Myocyte (in vitro differentiated cells): ENCODE data around the gene RNU1-2. TPM values are rescaled to one million over a fixed set of nuclear protein-coding genes. Genes with fewer than 3 reads are reported as not detected.
A peak's percentile ranks its signal among the peaks of the same experiment; 100 is the strongest.
"Not testable (repeated sequence)": the region's sequence is repeated elsewhere in the genome, so short reads cannot be mapped to it uniquely, and the experiment has no call there.

ENCODE experiments used
- DNase-seq: peaks from one replicate; pipeline ENCODE4 v3.0.0-alpha.2; 2012; ENCODE audit warnings: low read depth
- polyA plus RNA-seq: library from polyadenylated mRNA; unstranded; fragments of >200 nt; gene quantifications from one replicate; pipeline ENCODE4 v1.2.1, GENCODE V29; 2012; ENCODE audit warnings: missing spikeins
- total RNA-seq: library from RNA; depleted of rRNA; stranded (reverse); fragments of >200 nt; gene quantifications from 2 replicates; pipeline ENCODE4 v1.2.3, GENCODE V29; 2014

RNU1-2 gene
- total RNA-seq: not detected in 2 replicates
- 10.5 TPM for polyA plus RNA-seq

DNA sequence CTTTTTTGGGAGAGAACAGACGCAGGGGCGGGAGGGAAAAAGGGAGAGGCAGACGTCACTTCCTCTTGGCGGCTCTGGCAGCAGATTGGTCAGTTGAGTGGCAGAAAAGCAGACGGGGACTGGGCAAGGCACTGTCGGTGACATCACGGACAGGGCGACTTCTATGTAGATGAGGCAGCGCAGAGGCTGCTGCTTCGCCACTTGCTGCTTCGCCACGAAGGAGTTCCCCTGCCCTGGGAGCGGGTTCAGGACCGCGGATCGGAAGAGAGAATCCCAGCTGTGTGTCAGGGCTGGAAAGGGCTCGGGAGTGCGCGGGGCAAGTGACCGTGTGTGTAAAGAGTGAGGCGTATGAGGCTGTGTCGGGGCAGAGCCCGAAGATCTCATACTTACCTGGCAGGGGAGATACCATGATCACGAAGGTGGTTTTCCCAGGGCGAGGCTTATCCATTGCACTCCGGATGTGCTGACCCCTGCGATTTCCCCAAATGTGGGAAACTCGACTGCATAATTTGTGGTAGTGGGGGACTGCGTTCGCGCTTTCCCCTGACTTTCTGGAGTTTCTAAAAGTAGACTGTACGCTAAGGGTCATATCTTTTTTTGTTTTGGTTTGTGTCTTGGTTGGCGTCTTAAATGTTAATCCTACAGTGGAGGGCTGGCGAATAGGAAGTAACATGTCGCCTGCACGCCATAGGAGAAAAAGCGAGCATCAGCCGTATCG lies at the start of gene RNU1-2:
Gene RNU1-2, plus strand, starts transcription at position 383 of the 718 bp plus-strand sequence.
- DNase-seq: peak; percentile 94

DNA sequence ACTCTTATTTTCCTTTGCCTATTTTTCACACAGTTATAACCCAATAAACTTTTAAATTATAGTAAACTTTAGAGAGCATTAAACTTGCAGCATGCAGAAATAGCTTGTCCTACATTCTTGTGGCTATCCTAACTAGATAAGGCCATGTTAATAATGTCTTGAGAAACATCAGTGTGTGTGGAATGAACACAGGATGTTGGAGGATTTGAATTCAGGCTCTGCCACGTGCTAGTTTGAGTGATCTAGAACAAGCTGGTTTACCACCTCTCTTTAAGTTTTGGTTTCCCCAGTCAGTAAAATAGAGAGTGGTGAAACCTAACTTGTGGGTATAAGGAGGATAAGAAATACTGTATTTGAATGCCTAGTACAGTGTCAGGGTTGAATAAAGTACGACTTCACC lies 39.6 kb upstream of the RNU1-2 start:
- not testable (repeated sequence) for DNase-seq

DNA sequence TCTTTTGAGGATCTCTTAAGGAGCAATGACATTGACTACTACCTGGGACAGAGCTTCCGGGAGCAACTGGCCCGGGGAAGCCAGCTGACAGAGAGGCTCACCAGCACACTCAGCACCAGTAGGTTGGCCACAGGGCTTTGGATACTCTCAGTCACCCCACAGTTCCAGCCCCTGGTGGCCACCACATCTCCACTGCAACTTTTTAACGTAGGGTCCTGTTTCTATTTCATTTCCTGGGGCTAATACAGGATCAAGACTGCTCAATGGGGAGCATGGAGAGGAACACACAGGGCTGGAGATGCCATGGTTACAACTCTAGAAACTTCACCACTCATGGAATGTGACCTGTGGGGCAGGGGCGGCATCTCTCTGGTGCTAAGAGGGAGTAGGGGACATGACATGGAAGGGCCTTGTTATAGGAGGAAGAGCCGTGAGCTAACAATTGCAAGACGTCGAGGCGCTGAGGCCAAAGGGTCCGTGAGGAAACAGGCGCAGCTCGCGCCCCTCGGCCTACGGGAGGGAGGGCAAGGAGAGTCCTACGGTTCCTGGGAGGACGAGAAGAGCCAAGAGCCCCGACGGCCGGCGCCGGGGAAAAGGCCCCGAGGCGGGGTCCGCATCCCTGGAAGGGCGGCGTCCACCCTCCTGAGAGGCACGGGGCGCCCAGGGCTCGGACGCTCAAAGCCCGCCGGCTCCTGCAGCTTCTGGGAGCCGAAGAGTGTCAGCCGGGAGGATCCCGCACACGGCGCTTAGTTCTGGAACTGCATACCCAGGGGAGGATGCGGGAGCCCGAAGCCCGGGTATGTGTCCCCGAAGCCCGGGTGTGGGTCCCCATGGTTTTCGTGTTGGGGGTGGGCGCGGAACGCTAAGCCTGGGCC lies 36.4 kb upstream of the RNU1-2 start:
- not testable (repeated sequence) for DNase-seq

DNA sequence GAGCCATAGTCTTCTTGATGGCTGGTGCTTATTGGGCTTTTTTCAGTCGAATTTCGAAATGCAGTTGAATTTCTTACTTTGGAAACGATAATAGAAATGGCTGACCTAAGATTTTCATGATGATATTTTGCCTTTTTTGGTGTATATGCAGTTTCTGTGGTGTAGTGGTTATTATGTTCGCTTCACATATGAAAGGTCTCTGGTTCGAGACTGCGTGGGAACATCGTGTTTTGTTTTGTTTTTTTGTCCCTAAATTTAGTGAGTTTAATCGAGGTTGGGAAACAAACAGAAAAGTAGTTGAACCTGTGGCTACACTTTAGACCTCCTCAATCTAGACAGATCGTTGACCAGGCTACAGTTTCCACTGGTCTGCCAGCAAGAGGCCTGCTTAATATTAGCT lies 35.7 kb upstream of the RNU1-2 start:
- not testable (repeated sequence) for DNase-seq

DNA sequence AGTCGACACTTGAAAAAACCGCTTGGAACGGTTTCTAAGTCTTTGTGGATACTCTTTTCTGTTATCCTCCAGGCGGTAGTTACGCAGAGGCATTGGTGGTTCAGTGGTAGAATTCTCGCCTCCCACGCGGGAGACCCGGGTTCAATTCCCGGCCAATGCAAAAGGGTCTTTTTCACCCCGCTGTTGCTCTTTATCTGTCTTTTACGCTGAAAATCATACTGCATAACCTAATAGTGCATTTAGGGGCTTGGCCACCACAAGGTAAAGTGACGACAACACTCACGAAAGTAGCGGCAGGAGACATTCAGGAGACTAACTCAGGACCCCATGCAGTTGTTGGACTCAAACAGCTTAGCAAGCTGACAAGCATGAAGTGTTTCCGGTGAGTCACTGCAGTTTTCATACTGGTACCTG lies 33.9 kb upstream of the RNU1-2 start:
- peak; percentile 3 for DNase-seq

DNA sequence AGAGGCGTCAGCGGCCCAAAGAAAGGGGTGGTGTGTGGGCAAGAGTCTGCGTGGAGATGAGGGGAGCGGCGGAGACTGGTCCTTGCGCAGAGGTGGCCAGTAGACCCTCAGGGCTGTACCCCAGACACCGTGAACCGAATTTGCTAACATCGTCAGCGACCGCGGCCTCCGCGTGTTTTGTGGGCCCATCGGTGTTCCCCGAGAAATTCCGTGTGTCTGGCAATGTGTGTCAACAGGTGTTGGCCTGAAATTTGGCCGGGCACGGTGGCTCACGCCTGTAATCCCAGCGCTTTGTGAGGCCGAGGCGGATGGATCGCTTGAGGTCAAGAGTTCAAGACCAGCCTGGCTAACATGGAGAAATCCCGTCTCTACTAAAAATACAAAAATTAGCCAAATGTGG lies 33.4 kb upstream of the RNU1-2 start:
- DNase-seq: not testable (repeated sequence)

DNA sequence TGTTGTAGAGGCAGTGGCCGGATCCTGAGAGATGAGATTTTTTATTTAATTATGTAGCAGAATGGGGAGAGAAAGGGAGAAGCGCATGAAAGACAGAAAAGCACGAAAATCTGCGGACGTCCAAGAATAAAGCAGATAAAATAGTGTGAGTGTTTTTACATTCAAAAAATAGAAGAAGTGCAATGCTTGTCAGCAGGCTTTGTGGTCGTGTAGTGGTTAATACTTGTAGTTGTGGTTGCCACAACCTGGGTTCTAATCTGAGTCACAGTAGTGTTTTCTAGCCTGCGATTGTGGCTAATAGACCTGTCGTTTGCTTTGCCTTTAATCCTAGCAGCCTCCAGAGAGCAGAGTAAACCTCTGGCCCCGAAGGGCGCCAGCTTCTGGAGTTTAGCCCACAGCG lies 32.8 kb upstream of the RNU1-2 start:
- not testable (repeated sequence) for DNase-seq

DNA sequence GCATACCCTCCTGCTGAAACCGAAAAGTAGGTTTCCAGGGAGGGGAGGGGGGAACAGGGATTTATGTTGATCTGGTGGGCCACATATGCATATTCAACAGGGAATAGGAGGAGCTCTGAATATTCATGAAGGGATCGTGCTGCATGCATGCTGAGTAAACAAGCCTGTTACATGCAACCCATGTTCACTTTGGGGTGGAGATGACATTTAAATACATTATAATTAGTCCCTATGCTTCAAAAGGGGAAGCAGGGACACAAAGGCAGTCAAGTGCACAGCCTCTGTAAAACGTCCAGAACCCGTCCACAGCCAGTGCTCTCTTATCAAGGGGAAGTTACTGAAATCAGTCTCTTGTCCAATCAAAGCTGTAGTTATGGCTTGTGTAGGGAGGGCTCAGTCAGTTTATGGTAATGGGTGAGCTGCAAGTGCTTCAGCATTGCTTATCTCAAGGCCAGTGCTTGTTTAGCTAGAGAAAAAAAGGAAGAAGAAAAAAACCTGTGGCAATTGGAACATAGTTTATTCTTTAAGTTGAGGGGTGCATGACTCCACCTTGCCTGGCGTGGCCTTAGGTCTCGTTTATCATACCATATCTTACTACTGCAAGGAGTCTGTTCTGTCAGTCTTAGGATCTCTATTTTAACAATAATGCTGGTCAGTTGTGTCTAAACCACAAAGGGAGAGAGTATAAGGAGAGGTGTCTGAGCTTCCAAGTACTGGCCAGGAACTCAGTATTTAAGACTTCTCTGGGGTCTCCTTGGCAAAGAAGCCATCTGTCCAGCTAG lies 28.7 kb upstream of the RNU1-2 start:
- not testable (repeated sequence) for DNase-seq

DNA sequence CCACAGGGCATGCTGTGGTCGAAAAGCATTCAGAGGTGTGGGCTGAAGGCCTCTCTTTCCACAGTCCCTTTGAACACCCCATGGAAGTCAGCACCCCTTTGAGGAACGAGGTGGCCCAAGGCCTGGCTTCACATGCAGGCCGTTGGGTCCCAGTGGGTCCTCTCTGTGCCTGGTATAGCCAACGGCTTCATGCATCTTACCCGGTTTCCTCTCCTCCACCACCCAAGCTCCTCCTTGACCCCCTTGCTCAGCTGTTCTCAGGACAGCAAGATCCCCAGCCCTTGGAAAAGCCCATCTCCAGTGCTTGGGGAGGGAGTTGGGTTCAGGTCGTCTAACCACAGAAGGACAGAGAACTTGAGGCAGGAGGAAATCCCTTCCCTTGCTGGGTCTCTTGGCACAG lies 27.0 kb upstream of the RNU1-2 start:
- DNase-seq: not testable (repeated sequence)

DNA sequence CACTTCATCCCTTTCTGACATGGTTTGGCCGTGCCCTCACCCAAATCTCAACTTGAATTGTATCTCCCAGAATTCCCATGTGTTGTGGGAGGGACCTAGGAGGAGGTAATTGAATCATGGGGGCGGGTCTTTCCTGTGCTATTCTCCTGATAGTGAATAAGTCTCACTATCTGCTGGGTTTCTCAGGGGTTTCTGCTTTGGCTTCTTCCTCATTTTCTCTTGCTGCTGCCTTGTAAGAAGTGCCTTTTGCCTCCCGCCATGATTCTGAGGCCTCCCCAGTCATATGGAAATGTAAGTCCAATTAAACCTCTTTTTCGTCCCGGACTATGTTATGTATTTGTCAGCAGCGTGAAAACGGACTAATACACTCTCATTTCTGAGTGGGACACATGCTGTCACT lies 25.8 kb upstream of the RNU1-2 start:
- not testable (repeated sequence) for DNase-seq

DNA sequence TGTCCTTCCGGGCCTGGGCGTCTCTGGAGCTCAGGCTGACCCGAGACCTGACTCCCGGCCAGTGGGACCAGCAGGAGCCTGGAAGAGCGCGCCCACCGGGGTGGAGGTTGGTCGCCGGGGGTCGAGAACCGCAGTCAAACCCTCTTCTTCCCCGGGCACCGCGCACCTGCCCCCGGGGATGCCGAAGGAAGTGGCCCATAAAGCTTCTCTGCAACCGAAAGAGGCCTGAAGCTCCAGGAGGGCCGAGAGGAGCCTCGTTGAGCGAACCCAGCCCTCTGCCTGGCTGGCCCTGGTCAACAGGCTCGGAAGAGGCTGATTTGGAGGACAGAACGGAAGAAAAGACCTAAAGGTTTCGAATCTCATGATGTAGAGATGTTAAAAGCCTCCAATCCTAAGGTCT lies 24.6 kb upstream of the RNU1-2 start:
- DNase-seq: not testable (repeated sequence)

DNA sequence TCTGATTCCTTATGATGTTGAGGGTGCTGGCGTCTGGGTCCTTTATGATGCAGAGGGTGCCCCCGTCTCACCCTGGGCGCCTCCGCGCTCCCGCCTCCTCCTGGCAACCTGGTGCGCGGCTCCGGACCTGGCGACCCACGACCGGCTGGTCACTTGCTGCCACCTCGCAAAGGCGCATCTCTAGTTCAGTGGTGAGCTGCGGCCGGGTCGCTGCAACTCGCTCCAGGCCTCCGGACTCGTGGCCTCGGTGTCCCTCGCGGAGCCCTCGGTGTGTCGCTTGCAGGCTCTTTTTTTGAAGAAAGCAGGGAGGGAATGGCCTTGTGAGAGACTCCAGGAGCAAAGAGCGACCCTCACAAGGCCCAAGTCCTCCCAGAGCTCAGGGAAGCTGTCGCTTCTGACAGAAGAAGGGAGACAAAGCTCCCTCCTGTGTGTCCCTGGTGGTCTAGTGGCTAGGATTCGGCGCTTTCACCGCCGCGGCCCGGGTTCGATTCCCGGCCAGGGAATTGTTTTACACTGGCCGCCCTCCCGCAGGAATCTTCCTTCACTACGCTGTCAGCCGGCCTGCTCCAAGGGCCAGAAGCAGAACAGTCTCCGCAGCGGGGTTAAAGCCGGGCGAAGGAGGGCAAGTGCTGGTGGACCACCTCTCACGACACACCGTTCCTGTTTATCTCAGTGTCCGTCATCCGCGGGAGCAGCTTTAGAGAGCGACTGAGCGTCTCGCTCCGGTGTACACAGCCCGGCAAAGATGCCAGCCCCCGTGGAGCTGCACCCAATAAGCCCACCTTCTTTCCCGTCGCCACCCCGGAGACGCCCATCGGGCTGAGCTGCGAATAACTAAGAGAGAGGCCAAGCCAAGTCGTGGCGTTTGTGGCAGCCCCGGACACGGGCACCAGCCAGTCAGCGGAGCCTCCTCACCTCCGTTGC lies 23.4 kb upstream of the RNU1-2 start:
- peak; percentile 2 for DNase-seq

DNA sequence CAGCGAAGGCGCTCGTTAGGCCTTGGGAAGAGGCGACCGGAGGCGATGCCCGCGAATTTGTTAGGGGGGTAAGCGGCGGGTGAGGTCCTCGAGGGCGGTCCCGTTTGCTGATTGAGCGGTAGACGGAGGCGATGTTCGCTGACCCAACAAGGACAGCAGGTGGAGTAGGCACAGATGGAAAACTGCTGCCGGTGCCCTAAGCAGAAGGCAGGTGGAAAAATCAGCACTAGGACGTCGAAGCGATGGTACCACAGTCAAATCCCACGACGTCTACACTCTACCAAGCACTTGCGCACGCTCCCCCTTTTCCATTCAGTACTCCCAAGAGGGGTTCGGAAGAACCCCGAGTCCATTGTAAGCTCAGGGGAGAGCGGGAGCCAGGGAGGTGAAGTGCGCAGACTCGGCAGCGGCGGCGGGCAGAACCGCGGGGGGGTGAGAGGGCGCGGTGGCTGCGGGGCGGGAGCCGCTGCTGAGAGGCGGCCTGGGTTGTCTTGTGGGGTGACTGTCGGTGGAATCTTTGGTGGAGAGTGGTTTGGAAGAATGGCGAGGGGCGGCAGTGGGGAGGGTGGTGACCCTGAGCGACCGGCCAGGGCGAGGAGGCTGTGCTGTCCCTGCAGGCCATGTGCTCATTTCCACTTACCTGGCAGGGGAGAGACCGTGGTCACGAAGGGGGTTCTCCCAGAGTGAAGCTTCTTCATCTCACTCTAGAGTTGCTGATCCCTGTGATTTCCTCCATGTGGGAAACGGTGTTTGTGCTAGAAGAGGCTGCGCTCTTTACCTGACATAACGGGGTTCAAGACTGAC lies 22.5 kb upstream of the RNU1-2 start:
- DNase-seq: peak; percentile 18

DNA sequence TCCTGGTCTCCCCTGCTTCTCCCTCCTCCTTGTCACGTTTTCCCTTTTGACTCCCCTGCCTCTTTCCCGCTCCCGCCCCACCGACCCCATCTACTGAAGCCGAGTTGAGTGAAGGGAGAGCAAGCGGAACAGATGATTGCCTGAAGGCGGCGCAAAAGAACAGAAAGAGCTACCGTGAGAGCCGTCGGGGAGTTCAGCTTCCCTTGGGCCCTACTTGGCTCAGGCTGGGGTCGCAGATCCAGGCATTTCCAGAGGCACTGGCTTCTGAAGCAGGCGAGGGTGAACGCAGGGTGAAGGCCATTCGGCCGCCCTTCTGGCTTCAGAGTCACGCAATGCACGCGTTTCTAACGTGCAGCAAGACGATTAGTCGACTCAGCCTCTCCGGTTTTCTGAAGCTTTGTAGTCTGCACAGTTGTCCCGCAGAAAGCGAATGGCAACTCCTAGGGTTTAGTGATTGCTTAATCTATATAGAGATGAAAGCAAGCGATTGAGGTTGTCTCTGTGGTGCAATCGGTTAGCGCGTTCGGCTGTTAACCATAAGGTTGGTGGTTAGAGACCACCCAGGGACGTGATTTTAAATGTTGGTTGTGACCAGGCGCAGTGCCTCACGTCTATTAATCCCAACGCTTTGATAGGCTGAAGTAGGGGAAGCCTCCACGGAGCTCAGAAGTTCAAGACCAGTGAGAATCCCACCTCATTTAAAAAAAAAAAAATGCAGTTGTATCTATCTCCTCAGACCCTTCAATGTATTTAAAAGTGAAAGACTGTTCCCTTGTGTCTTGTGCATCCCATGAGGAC lies 20.6 kb upstream of the RNU1-2 start:
- not testable (repeated sequence) for DNase-seq

DNA sequence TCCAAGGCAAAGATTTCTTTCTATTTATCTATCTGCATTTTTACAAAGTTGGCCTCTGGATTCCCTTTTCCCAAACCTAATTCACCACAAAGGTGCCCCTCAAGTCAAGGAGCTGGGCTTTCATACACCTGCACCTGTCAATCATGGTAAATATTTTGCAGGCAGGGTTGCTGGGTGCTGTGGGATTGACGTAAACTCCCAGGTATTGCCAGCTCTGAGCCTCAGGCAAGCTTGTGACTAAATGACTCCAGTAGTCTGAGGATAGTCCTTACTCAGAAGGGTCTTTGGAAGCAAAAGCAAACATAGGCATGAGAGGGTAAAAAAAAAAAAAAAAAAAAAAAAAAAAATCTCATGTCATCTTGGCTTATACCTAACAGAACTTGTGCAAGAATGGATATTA lies 14.0 kb upstream of the RNU1-2 start:
- DNase-seq: peak; percentile 41

DNA sequence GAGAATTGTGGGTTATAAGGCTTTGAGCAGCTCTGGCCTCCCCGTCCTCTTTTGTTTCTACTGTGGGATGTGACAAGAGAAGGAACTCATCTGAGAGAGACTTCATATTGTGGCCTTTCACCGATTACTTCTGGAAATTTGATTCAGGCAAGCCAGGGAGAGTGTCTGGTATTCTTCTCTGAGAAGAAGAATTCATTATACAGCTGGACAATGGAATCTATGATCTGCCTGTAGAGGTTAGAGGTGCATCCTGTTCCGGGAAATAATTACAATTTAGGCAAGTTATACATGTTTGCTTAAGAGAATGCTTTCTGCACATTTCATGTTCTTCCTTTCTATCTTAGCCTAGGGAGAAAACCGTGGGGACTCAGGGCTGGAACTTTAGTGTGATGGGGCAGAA lies 12.8 kb upstream of the RNU1-2 start:
- no peak for DNase-seq

DNA sequence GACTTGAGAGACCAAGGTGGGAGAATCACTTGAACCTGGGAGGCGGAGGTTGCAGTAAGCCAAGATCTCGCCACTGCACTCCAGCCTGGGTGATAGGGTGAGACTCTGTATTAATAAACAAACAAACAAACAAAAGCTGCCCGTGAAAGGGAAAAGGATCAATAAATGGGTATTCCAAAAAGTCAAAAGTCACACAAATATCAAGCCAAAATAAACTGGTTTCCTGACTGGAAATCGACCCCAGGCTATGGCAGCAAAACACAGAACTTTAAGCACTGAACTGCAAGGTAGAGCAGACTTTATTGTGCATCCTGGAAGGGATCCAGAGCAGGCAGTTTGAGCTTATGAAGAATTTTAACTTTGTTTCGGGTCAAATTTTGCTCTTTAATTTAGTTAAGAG lies 11.3 kb upstream of the RNU1-2 start:
- not testable (repeated sequence) for DNase-seq

DNA sequence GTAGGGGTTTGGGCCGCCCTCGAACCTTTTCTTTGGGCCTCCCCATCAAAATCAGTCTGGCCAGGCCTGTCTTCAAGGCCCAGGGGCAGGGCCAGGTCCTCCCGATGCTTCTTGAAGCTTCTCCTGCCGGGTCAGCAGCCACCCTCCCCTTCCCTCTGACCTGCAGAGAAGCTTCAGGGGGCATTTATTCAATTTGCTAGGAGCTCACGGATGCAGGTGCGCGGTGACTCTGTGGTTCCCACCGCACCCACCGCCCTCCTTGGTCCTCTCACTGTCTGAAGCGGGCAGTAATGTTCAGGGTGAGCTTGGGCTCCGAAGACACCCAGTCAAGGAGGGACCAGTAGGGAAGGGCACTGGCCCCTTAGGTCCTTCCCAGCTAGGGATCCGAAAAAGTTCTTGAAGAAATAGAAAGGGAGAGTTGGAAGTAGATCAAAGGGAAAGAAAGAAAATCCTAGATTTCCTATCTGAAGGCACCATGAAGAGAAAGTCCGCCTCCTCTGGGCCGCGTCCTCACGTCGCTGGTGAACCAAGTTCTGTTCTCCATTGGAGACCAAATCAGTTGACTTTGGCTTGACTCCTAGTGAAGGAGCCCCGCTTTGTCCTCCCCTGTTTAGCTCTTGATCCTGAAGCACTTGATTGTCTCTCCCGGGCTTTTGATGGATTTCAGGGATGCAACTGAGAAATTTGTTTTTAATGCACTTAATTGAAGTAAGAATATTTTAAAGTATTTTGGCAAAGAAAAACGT lies 8.7 kb upstream of the RNU1-2 start:
- no peak for DNase-seq
